ENCODE data around the gene ESRP2.

The ESRP2 gene

DNA sequence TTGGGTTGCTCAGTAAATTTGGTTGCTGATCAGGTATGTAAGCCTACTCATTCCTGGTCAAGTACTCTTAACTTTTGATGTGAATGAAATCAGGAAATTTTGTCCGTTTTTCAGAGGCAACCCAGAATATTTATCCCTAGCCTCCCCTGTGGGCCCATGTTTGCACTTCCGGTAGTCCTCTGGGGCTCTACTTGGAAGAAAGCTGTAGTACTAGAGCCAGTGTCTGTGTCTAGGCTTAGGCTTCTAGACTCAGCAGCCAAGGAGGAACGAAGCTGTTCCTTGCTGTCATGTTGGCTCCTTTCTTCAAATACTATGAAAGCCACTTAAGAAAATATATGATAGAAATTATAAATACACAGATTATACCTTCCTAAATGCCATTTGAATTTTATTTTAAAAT is 21.2 kb downstream of the ESRP2 start:
- FAIRE-seq, result no peak

DNA sequence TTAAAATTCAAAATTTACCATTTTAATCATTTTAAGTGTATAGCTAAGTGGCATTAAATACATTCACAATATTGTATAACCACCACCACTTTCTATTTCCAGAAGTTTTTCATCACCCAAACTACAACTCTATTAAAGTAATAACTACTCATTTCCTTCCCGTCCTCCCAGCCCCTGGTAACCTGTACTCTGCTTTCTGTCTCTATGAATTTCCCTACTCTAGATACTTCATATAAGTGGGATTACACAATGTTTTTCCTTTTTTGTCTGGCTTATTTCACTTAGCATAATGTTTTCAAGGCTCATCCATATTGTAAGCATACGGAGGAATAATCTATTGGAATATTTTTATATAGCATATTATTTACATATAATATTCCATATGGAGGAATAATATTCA is 29.7 kb downstream of the ESRP2 start:
- no peak for FAIRE-seq

DNA sequence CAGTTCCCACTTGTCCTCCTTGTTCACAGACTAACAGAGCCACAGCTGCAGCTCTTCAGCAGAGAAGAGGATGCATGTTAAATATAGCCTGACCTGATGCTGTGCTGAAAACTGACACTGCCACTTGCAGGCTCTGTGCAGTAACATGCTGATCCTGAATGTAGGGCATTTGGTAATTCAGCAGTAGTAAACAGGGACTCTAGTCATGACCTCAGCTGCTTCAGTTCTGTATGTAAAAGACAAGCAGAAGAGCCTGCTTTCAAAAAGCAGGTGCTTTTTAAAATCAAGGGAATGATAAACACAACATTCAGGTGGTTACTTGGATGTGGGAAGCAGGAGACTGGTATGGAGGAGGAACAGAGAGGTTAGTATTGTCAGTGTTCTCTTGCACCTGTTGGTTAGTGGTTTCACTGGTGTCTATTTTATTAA is 33.8 kb downstream of the ESRP2 start:
- no peak for FAIRE-seq

DNA sequence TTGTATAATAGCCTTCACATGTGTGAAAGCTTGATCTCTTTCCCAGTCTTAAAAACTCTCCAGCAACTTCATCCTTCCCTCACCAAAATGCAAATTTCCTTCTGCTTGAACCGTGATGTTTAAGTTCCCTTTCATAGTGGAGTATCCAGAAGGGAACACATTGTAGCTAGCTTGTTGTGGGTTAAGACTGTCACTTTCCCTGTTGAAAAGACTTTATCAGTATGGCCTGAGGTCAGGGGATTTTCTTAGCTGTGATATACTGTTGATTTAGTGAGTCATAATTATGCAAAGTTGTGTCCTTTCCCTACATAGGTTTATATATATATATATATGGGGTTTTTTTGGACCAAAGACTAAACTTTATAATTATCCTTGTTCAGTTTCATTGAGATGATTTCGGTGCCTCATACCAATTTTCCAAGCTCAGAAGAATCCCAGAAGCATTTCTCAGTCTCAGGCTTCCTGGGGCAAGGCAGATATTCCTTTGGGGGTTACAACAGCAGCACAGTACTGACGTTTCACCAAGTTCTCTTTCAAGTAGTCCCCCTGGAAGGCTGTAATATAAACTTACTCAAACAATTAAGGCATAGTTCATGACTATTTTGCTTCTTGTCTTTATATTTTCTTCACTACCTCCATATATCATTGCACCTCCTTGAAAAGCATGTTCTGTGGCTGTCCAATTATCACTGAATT is 35.7 kb downstream of the ESRP2 start:
- no peak for FAIRE-seq

DNA sequence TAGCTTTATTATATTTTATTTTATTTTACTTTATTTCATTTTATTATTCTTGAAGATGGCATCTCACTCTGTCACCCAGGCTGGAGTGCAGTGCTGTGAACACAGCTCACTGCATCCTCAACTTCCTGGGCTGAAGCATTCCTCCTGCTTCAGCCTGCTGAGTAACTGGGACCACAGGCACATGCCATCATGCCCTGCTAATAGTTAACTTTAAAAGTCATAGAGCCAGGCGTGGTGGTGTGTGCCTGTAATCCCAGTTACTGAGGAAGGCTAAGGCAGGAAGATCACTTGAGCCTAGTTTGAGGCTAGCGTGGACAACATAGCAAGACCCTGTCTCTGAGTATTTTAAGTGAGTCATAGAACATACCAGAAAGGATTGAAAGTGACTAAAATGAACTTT is 38.7 kb downstream of the ESRP2 start:
- no peak for FAIRE-seq

DNA sequence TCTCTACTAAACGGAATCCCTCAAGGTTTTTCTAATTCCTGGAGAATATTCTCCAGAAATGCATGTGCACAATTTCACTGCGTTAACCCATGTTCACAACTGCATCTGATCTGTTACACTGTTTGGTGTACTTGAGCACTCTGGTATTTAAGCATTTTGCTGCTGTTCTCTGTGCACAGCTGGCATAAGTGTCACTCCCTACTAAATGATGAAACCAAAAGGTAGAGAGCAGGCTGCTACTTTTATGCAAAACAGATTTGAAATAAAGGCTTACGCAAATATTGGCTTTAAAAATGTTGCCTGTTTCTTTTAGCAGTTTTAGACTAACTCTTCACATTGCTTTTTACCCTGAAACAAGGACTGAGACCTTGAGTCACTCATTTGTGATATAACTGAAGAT is 41.7 kb downstream of the ESRP2 start:
- FAIRE-seq, result no peak

DNA sequence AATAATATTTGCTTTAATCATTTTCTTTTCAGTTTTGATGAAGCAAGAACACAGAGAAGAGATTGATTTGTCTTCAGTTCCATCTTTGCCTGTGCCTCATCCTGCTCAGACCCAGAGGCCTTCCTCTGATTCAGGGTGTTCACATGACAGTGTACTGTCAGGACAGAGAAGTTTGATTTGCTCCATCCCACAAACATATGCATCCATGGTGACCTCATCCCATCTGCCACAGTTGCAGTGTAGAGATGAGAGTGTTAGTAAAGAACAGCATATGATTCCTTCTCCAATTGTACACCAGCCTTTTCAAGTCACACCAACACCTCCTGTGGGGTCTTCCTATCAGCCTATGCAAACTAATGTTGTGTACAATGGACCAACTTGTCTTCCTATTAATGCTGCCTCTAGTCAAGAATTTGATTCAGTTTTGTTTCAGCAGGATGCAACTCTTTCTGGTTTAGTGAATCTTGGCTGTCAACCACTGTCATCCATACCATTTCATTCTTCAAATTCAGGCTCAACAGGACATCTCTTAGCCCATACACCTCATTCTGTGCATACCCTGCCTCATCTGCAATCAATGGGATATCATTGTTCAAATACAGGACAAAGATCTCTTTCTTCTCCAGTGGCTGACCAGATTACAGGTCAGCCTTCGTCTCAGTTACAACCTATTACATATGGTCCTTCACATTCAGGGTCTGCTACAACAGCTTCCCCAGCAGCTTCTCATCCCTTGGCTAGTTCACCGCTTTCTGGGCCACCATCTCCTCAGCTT is 45.0 kb downstream of the ESRP2 start:
- FAIRE-seq, result no peak

DNA sequence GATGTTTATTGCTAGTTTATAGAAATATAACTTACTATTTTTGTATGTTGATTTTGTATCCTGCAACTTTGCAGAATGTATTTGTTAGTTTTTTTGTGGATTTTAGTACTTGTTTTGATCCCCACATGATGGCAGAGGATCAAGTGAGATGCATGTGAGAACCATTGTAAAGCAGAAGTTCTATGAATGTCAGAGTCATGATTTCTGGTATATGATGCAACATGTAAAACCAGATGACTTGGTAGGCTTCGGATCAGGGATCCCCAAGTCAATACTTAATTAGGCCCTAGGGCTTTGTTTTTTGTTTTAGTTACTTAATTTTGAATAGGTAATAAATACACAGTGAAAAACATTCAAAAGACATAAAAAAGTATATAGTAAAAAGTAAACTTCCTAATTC is 45.8 kb downstream of the ESRP2 start:
- FAIRE-seq, result no peak

DNA sequence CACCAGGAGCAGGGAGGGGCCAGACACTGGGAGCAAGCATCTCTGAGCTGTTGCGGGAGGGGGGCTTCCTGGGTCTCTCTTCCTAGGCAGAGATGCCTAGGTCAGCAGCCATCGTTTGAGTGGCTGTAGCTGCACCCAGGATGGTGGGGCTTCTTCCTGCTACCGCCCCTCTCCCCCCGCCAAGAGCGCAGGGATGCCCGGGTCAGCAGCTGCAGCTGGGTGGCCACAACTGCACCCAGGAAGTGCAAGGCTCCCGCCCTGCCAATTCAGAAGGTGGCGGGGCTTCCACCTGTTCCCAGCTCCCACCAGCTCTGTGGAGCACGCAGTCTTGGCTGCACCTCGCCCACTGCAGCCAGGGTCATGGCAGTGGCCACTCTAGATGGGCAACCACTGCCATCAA is 47.8 kb downstream of the ESRP2 start:
- no peak for FAIRE-seq

DNA sequence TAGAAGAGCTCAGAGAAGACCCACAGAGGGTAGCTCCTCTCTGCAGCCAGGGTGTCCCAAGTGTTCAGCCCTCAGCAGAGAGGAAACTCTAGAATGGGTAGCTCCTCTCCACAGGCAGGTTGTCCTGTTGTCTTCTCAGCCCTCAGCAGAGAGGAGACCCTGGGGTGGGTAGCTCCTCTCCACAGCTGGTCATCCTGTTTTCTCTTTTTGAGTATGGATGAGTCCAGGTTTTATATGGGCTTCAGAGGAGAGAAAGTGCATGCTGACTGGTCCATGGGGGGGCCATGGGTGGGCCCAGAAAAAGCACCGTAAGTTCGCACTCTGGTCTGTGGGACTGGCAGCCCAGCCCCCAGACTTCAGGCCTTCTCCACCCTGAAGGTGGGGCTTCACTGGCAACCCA is 48.4 kb downstream of the ESRP2 start:
- no peak for FAIRE-seq

DNA sequence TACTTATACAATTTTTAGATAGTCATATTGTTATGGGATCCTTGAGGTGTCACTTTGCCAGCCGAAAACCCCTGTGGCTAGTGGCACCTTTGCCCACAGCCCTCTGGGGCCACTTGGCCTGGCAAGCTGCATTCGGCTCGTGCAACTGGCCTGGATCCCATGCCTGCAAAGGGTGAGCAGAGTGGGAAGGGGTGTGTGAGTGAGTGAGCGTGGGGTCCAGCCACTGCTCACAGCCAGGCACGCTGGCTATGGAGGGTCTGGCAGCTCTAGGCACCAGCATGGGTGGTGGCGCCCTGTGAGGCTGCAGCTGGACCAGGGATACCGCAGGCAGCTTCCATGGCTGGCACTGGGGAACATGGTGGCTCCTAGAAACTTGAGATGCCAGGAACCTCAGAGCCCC is 49.0 kb downstream of the ESRP2 start:
- FAIRE-seq, result no peak

DNA sequence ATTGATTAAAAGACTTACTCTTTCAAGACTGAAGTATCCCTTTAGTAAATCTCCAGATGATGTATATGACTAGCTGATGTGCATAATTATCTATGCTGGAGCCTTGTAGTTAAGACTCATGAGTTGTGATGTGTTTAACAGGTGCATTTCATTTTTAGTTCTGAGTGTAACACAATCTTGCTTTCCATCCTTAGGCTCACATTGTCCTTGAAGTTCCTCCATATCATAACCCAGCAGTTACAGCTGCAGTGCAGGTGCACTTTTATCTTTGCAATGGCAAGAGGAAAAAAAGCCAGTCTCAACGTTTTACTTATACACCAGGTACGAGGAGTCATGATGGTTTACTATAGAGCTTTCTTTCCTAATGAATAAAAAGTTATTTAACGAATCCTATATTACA is 52.9 kb downstream of the ESRP2 start:
- FAIRE-seq, result no peak

DNA sequence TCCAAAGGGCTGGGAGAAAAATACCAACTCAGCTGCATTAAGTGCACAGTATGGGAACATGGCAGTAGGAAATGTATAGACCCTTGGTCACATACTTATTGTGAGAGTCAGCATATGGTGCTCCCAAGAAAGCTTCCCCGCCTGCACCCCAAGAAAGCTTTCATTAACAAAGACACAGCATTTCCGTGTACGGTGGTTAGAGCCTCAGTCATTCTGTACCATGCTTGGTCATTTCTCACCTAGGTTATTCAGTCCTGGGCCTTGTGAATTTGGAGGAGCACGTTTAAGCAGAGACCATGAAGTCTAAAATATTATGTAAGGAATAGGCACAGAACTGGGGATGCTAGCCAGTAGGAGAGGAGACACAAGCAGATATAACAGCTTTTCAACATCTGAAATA is 56.1 kb downstream of the ESRP2 start:
- no peak for FAIRE-seq

DNA sequence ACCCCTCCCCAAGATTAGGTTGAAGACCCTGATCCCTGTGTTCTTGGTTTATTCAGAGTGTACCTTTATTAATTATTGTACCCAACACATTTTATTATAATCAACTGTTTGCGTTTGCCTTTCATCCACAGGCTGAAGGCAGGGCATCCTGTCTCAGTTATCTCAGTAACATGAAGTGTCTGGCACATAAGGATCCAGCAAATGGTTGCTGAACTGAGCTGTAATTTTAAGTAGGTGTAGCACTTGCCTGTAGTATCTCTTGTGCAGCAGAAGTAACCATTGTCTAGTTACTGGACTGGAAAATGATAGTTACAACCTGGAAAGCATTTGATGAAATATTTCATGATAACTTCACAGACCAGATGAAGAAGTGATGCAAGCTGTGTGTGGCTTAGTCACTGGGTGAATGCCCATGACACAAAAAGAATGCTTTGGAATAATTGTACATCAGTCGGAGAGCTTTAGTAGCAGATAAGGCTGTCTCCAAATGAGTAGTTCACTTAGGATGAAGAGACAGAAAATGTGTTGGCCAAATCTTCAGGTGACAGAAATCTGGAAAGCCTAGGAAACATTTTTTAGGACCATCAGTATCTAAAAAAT is 56.6 kb downstream of the ESRP2 start:
- no peak for FAIRE-seq

Data from G401.6 (cell line).